Measurements from ENCODE around the gene CYSTM1.

Gene CYSTM1

GRCh38 chr5:140238756-140239155, 63.8 kb downstream of the CYSTM1 start:
- DNase-seq (ENCODE audit: low read depth), result no peak

- DNase-seq (ENCODE audit: low read depth), result no peak
These were observed 64.5 kb downstream of the CYSTM1 start for GRCh38 chr5:140239461-140239860.

- no peak for DNase-seq (ENCODE audit: low read depth)
These were observed 65.1 kb downstream of the CYSTM1 start for GRCh38 chr5:140239939-140240700.

DNA sequence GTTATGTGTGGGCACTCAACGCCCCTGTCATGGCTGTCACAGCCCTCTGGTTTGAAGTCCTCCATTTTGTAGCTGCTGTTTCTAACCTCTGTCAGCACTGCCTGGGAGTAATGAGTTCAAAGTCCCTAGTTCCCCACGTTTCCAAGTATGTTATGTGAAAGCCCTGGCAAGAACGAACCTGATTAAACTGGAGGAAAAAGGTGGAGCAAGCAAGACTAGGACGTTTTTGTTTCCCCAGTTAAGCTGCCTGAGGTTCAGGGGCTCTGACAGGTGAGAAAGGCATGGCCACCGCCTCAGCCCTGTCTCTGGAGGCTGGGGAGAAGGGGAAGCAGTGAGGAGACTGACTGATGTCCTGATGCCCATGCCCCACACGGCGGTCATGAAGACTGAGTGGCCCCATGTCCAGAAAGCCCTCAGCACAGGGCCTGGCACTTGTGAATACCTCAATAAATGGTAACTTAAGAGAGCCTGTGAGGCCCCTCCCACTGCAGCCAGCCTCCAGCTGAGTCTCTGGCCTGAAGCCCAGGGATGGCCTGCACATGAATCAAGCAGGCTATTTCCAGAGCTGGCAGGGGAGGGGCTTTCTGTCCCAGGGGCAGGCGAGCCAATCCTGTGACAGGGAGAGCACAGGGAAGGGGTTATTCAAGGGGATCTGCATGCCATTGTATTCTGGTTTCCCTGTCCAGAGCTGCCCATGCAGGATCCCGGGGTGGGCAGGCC, 66.2 kb downstream of the CYSTM1 start:
- DNase-seq (ENCODE audit: low read depth), result peak; percentile 88

GRCh38 chr5:140242099-140242498, 67.1 kb downstream of the CYSTM1 start:
- no peak for DNase-seq (ENCODE audit: low read depth)

DNA sequence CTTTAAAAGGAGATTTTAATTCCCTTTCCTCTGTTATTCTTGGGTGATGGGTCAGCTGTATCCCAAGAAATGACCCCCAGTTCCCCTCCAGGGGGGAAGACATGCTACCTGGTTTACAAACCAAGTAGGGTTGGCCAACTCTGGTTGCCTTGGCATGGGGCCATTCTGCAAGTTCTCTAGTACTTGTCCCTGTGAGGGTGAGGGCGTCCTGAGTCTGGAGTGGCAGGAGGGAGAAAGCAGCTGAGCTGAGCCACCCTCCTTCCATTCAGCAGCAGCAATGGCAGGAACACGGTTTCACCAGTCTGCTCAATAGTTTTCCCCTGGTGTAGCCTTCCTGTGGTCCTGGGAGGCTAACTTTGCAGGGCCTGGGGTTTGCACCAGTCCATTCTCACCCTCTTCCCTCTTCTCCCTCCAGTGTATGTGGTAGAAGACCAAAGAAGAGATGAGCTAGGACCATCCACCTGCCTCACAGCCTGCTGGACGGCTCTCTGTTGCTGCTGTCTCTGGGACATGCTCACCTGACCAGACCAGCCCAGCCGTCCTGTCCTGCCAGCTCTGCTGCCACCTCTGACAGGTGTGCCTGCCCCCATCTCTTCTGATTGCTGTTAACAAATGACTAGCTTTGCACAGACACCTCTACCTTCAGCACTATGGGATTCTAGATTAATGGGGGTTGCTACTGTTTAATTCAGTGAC, 68.0 kb downstream of the CYSTM1 start:
- no peak for DNase-seq (ENCODE audit: low read depth)

DNA sequence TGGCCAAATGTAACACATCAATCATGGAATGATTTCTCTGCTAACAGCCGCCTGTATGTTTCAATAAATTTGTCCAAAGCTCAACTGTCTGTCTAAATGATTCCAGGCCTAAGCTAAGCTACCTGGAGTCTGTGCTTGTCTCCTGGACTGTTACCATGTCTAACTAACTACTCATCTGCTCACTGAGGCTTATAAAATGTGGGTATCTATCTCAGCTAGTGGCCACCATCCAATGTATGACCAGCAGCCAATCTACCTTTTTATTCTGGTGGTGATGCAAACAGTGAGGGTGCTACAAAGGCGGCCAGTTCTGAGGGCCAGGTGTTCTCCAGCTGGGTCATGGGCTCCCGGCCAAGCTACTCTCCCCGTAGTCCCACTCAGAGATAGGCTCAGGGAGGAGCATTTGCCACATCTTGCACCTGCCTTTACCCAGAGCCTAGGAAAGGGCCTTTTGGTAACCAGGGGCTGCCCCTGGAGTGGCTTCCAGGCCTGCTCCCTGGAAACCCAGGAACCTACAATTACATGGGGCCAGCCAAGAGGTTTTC, 68.8 kb downstream of the CYSTM1 start:
- DNase-seq (ENCODE audit: low read depth), result no peak

DNA sequence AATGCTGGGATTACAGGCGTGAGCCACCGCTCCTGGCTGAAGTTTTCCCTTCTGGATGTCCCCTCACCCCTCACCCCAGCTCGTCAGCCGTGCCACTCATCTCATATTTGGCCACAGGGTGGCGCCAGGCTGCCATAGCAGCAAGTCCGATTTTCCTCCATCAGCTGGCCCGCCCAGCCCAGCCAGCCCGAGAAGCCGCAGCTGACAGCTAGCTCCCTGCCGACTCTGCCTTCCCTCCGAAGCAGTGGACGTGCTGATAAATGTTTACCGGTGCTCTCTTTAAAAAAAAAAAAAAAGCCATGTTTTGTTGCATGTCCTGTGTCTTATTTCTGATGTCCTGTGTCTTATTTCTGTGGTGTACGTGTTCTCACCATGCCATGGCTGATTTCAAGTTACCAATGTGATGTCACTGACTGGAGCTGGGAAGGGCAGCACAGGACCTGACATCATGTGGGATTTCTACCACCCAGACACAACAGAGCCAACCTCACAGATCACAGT, 69.6 kb downstream of the CYSTM1 start:
- DNase-seq (ENCODE audit: low read depth), result peak; percentile 78

GRCh38 chr5:140245341-140245740, 70.4 kb downstream of the CYSTM1 start:
- DNase-seq (ENCODE audit: low read depth), result no peak

GRCh38 chr5:140245926-140246325, 70.9 kb downstream of the CYSTM1 start:
- no peak for DNase-seq (ENCODE audit: low read depth)

- DNase-seq (ENCODE audit: low read depth), result peak; percentile 58
These were observed 71.6 kb downstream of the CYSTM1 start for GRCh38 chr5:140246378-140247122.

DNA sequence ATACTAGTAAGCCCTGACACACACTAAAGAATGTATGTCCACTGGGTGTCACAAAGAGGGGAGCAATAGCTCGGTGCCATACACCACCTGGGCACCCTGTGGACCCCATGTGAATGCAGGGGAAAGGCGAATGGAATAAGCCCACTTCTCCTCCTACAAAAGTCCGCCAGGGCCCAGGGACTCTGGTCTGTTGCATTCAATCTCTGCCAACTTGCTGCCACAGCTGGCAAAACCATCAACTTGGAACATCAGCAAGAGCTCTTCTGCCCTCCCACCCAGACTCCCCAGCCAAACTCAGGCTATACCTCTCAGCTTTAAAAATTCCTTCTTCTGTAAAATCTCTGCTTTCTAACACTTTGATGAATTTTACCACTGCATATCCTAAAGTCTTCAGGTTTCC, 73.4 kb downstream of the CYSTM1 start:
- DNase-seq (ENCODE audit: low read depth), result no peak

GRCh38 chr5:140249536-140249935, 74.5 kb downstream of the CYSTM1 start:
- no peak for DNase-seq (ENCODE audit: low read depth)

DNA sequence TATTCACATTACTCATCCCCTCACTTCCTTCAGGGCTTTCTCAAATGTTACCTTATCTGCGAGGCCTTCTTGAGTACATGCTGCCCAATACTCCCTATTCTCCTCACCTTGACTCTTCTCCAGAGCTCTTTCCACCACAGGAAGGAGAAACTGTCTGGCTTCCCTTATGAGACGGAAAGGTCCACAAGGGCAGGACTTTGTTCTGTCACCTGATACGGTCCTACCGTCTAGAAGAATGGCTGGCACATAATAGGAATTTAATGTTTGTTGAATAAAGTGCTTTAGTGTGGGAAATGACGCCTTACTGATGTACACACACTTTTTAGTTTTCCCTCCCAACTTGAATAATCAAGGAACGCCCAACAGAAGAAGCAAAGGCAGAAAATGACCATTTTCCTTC, 75.4 kb downstream of the CYSTM1 start:
- no peak for DNase-seq (ENCODE audit: low read depth)

DNA sequence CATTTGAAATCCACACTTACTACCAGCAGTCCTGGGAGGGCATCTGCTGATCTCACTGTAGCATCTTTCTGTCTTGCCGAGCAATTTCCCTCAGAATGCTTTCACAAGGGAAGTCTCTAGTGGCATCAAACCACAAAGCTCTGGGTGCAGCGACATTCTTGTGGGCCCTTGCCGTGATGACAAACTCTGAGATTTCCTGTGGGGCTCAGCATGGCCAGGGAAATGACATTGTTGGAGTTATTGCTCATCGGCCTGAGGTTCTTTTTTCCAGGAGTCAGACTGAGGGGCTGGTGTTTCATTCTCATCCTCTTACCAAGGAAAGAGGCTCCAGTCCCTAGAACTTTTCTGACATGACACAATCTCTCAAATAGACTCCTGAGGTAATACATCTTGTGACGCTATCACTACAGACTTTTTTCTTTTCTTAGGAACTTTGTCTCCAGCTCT, 76.6 kb downstream of the CYSTM1 start:
- peak; percentile 85 for DNase-seq (ENCODE audit: low read depth)

- no peak for DNase-seq (ENCODE audit: low read depth)
These were observed 77.6 kb downstream of the CYSTM1 start for GRCh38 chr5:140252470-140253126.

- DNase-seq (ENCODE audit: low read depth), result no peak
These were observed 79.0 kb downstream of the CYSTM1 start for GRCh38 chr5:140253985-140254384.

DNA sequence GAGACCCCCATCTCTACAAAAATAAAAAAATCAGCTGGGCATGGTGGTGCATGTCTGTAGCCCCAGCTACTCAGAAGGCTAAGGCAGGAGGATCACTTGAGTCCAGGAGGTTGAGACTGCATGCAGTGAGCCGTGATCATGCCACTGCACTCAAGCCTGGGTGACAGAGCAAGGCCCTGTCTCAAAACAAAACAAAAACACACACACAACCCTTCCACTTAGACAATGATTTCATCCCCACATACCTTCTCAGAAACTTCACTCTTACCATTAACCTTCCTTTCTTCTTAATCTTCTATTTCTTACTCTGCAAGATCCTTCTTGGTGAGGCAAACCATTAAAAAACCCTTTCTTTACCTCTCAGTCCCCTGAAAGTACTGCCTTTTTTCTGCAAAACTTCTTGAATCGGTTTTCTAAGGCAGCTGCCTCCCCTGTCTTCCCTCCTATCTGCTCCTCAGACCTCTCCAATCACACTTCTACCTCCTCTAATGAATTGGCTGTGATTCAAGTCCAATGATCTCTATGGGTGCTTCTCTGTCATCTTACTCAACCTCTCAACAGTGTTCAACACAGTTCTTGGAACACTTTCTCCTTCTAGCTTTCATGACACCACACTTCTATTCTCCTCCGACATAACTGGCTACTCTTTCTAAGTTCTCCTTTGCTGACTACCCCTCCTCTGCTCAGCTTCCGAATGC, 80.6 kb downstream of the CYSTM1 start:
- no peak for DNase-seq (ENCODE audit: low read depth)

GRCh38 chr5:140256726-140257125, 81.7 kb downstream of the CYSTM1 start:
- no peak for DNase-seq (ENCODE audit: low read depth)

- DNase-seq (ENCODE audit: low read depth), result peak; percentile 26
These were observed 83.0 kb downstream of the CYSTM1 start for GRCh38 chr5:140258016-140258415.

- DNase-seq (ENCODE audit: low read depth), result no peak
These were observed 83.9 kb downstream of the CYSTM1 start for GRCh38 chr5:140258873-140259272.

Data from stromal cell of bone marrow (primary cell).